H9 (cell line): ENCODE results near the gene FXYD3. TPM values are rescaled to one million over a fixed set of nuclear protein-coding genes. Genes with fewer than 3 reads are reported as not detected.

Experiments used
- DNase-seq: peaks from one replicate; pipeline ENCODE4 v3.0.0-alpha.2; 2017
- H2AFZ ChIP-seq: one replicate; pipeline ENCODE4 v1.6.1; 2013; ENCODE audit warnings: mild to moderate bottlenecking, low read length, control low read depth, moderate library complexity
- H2AK5ac ChIP-seq: 2 replicates; pipeline ENCODE4 v1.6.1; 2013; ENCODE audit warnings: low read length, control low read depth, mixed read lengths; ENCODE audit not compliant: insufficient read length
- H2BK120ac ChIP-seq: one replicate; pipeline ENCODE4 v1.6.1; 2013; ENCODE audit warnings: low read depth, mild to moderate bottlenecking, low read length, control low read depth, inconsistent platforms; ENCODE audit not compliant: poor library complexity, severe bottlenecking
- H2BK12ac ChIP-seq: 2 replicates; pipeline ENCODE4 v1.6.1; 2013; ENCODE audit warnings: low read length, control low read depth, mixed read lengths, low read depth; ENCODE audit not compliant: insufficient read length
- H2BK15ac ChIP-seq: 2 replicates; pipeline ENCODE4 v1.6.1; 2013; ENCODE audit warnings: low read depth, low read length, control low read depth
- H2BK20ac ChIP-seq: one replicate; pipeline ENCODE4 v1.6.1; 2013; ENCODE audit warnings: low read depth, mild to moderate bottlenecking, low read length, control low read depth, inconsistent platforms; ENCODE audit not compliant: poor library complexity, severe bottlenecking
- H2BK5ac ChIP-seq: 2 replicates; pipeline ENCODE4 v1.6.1; 2013; ENCODE audit warnings: low read length, control low read depth, mixed read lengths; ENCODE audit not compliant: insufficient read length
- H3K14ac ChIP-seq: 2 replicates; pipeline ENCODE4 v1.6.1; 2013; ENCODE audit warnings: low read length, control low read depth; ENCODE audit not compliant: insufficient read depth
- H3K18ac ChIP-seq: 2 replicates; pipeline ENCODE4 v1.6.1; 2013; ENCODE audit warnings: low read depth, mild to moderate bottlenecking, mixed read lengths, low read length, control low read depth; ENCODE audit not compliant: insufficient read length
- H3K23ac ChIP-seq: 2 replicates; pipeline ENCODE4 v1.6.1; 2013; ENCODE audit warnings: low read length, control low read depth, mixed read lengths, low read depth; ENCODE audit not compliant: insufficient read length
- H3K23me2 ChIP-seq: 2 replicates; pipeline ENCODE4 v1.6.1; 2013; ENCODE audit warnings: low read depth, mild to moderate bottlenecking, mixed read lengths, low read length, control low read depth; ENCODE audit not compliant: insufficient read length, poor library complexity, severe bottlenecking
- H3K27ac ChIP-seq: 2 replicates; pipeline ENCODE4 v1.5.1; 2013; ENCODE audit warnings: low read length, control low read depth, mixed read lengths, low read depth; ENCODE audit not compliant: insufficient read length
- H3K27me3 ChIP-seq: 2 replicates; pipeline ENCODE4 v1.6.1; 2013; ENCODE audit warnings: low read length, control low read depth, inconsistent platforms; ENCODE audit not compliant: insufficient read depth
- H3K4ac ChIP-seq: 2 replicates; pipeline ENCODE4 v1.6.1; 2013; ENCODE audit warnings: low read depth, mild to moderate bottlenecking, control low read depth, inconsistent platforms, low read length, moderate library complexity
- H3K4me1 ChIP-seq: 2 replicates; pipeline ENCODE4 v1.6.1; 2013; ENCODE audit warnings: low read length, control low read depth, inconsistent platforms; ENCODE audit not compliant: insufficient read depth
- H3K4me2 ChIP-seq: 2 replicates; pipeline ENCODE4 v1.6.1; 2013; ENCODE audit warnings: low read length, control low read depth, mixed read lengths; ENCODE audit not compliant: insufficient read length, insufficient read depth
- H3K56ac ChIP-seq: 2 replicates; pipeline ENCODE4 v1.6.1; 2013; ENCODE audit warnings: low read depth, mild to moderate bottlenecking, mixed read lengths, low read length, control low read depth; ENCODE audit not compliant: insufficient read length
- H3K79me1 ChIP-seq: 2 replicates; pipeline ENCODE4 v1.6.1; 2013; ENCODE audit warnings: low read depth, mild to moderate bottlenecking, moderate library complexity, low read length, control low read depth, inconsistent platforms; ENCODE audit not compliant: insufficient read depth, poor library complexity, severe bottlenecking
- H3K79me2 ChIP-seq: 2 replicates; pipeline ENCODE4 v1.6.1; 2013; ENCODE audit warnings: low read length, control low read depth, inconsistent platforms; ENCODE audit not compliant: insufficient read depth
- H3K9ac ChIP-seq: 2 replicates; pipeline ENCODE4 v1.6.1; 2013; ENCODE audit warnings: low read length, control low read depth, mixed read lengths; ENCODE audit not compliant: insufficient read length; ENCODE audit errors: extremely low read depth
- H3K9me3 ChIP-seq: one replicate; pipeline ENCODE4 v1.6.1; 2013; ENCODE audit warnings: low read depth, low read length, inconsistent platforms; ENCODE audit not compliant: control insufficient read depth
- H3T11ph ChIP-seq: one replicate; pipeline ENCODE4 v1.6.1; 2013; ENCODE audit warnings: mild to moderate bottlenecking, low read length, control low read depth, inconsistent platforms
- H4K20me1 ChIP-seq: one replicate; pipeline ENCODE4 v1.6.1; 2013; ENCODE audit not compliant: control insufficient read depth, insufficient read length, insufficient read depth
- H4K5ac ChIP-seq: 2 replicates; pipeline ENCODE4 v1.6.1; 2013; ENCODE audit warnings: low read depth, mild to moderate bottlenecking, mixed read lengths, low read length, control low read depth; ENCODE audit not compliant: insufficient read length
- H4K8ac ChIP-seq: replicated peaks from 2 replicates; pipeline ENCODE4 v1.6.1; 2013; ENCODE audit warnings: low read length, control low read depth, mixed read lengths, low read depth; ENCODE audit not compliant: insufficient read length
- H4K91ac ChIP-seq: 2 replicates; pipeline ENCODE4 v1.6.1; 2013; ENCODE audit warnings: low read depth, mild to moderate bottlenecking, moderate library complexity, mixed read lengths, low read length, control low read depth; ENCODE audit not compliant: insufficient read length
- H3K27ac Mint-ChIP-seq, 3 experiments: 2 replicates in 2 of 3; 3 replicates in 1 of 3; pipeline ENCODE4 v1.8.0; 2020 to 2021; ENCODE audit warnings: mixed read lengths in 3 of 3, mild to moderate bottlenecking in 1 of 3, moderate library complexity in 1 of 3
- H3K27me3 Mint-ChIP-seq: 2 replicates; pipeline ENCODE4 v1.8.0; 2021; ENCODE audit warnings: low read depth, mild to moderate bottlenecking, moderate library complexity, mixed read lengths
- H3K36me3 Mint-ChIP-seq, 3 experiments: 2 replicates in 2 of 3; 3 replicates in 1 of 3; pipeline ENCODE4 v1.8.0; 2020 to 2021; ENCODE audit warnings: low read depth in 3 of 3, mixed read lengths in 3 of 3; ENCODE audit not compliant: insufficient read depth in 1 of 3
- H3K4me1 Mint-ChIP-seq, 2 experiments: 2 replicates each; pipeline ENCODE4 v1.8.0; 2020; ENCODE audit warnings: mixed read lengths in 2 of 2
- H3K4me3 Mint-ChIP-seq, 2 experiments: 2 replicates in 1 of 2; 3 replicates in 1 of 2; pipeline ENCODE4 v1.8.0; 2020 to 2021; ENCODE audit warnings: mild to moderate bottlenecking in 2 of 2, mixed read lengths in 2 of 2, moderate library complexity in 1 of 2
- H3K9me3 Mint-ChIP-seq, 2 experiments: 2 replicates in 1 of 2; 3 replicates in 1 of 2; pipeline ENCODE4 v1.8.0; 2020; ENCODE audit warnings: mild to moderate bottlenecking in 2 of 2, mixed read lengths in 2 of 2, moderate library complexity in 1 of 2
- CTCF ChIP-seq: fragments of 200-600 bp; sonication (generic); conservative IDR thresholded peaks from 3 replicates; pipeline ENCODE4 v1.8.0; 2021; ENCODE audit warnings: antibody characterized with exemption, mild to moderate bottlenecking
- WGBS: extraction: QIAGEN DNeasy Blood & Tissue Kit; methylation state at CpG from one replicate; pipeline ENCODE4 v1.1.7; 2013; ENCODE audit warnings: missing lambda C conversion rate, low lambda C conversion rate, mixed read lengths; ENCODE audit not compliant: insufficient read length; ENCODE audit errors: extremely low coverage; 5-methylcytosine and 5-hydroxymethylcytosine counted together
- total RNA-seq: library from RNA; stranded (reverse); gene quantifications from 2 replicates; pipeline ENCODE4 v1.2.1, GENCODE V29; 2021

Gene FXYD3
- total RNA-seq, 1 experiment from 2014 or later = 1.5 TPM

GRCh38 chr19:35081201-35081600 is 34.4 kb upstream of the FXYD3 start:
- Histone ChIP-seq H2BK5ac (no peak overlapping the region), H2BK20ac (no peak overlapping the region), H3K4me2 (no peak overlapping the region), H2AFZ (no peak overlapping the region), H3K23me2 (no peaks in the 10 kb centered on the region), H3K4ac (no peak overlapping the region), H3T11ph (no peak overlapping the region), H3K4me1 (no peaks in the 10 kb centered on the region), H3K14ac (no peak overlapping the region; the same call in 1 of the 2 replicates), H2BK120ac (no peak overlapping the region), H3K9ac (no peak overlapping the region), H4K8ac (no peak overlapping the region), H4K5ac (no peak overlapping the region), H3K27ac (no peak overlapping the region), H4K91ac (no peak overlapping the region), H2BK15ac (no peak overlapping the region), H3K9me3 (no peaks in the 10 kb centered on the region), H3K18ac (no peak overlapping the region), H4K20me1 (peaks cover 2% of the 10 kb centered on the region), H2AK5ac (no peak overlapping the region), H3K79me2 (no peaks in the 10 kb centered on the region), H3K23ac (no peak overlapping the region), H3K79me1 (no peaks in the 10 kb centered on the region), H3K27me3 (no peaks in the 10 kb centered on the region), H3K56ac (no peak overlapping the region), H2BK12ac (no peak overlapping the region)
- no peak overlapping the region for H3K4me3 Mint-ChIP-seq
- peaks cover 5 to 11% of the 10 kb centered on the region in 2 experiments for H3K4me1 Mint-ChIP-seq
- DNase-seq = no peak
- TF ChIP-seq CTCF = no peak
- no CpG with 5 or more reads among the region's 6 CpGs for WGBS
- peaks cover 9% of the 10 kb centered on the region for H3K27me3 Mint-ChIP-seq
- H3K36me3 Mint-ChIP-seq = 0 out of 7 replicates have a peak, but pooled peaks cover 0 to 4% (median 0%) of the 10 kb centered on the region in 3 experiments
- 0 out of 7 replicates have a peak overlapping the region, but pooled peaks of 1 of the 3 experiments have one; percentile 14 for H3K27ac Mint-ChIP-seq
- peaks cover 0 to 3% of the 10 kb centered on the region in 2 experiments; a peak in 4 of 5 replicates for H3K9me3 Mint-ChIP-seq
